GM21717 (cell line): ENCODE results near the gene THSD4.

Experiments
- ATAC-seq: cut with Tn5 transposase; IDR thresholded peaks from one replicate; pipeline ENCODE4 v1.9.1; 2021; ENCODE audit warnings: mild to moderate bottlenecking, moderate library complexity; ENCODE audit not compliant: unreplicated experiment

THSD4 gene

DNA sequence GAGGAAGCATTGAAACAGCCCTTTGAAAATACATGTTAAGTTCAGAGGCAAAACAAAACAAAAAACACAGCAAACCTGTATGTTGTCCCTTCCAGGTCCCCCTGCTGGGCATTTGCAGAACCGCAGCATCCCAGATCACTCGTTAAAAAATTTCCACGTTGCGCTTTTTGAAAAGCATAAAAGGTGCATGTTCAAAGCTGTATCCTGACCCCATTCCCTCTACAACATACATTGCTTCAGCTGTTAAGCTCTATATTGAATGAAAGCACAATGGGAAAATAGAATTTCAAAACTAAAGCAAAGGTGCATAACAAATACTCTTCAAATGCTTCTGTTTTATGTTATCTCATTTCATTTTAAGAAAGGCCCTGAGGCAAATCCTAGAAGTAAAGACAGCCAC lies 328.3 kb downstream of the THSD4 start:
- ATAC-seq: no peak

GRCh38 chr15:71444032-71444810 lies 328.9 kb downstream of the THSD4 start:
- no peak for ATAC-seq

DNA sequence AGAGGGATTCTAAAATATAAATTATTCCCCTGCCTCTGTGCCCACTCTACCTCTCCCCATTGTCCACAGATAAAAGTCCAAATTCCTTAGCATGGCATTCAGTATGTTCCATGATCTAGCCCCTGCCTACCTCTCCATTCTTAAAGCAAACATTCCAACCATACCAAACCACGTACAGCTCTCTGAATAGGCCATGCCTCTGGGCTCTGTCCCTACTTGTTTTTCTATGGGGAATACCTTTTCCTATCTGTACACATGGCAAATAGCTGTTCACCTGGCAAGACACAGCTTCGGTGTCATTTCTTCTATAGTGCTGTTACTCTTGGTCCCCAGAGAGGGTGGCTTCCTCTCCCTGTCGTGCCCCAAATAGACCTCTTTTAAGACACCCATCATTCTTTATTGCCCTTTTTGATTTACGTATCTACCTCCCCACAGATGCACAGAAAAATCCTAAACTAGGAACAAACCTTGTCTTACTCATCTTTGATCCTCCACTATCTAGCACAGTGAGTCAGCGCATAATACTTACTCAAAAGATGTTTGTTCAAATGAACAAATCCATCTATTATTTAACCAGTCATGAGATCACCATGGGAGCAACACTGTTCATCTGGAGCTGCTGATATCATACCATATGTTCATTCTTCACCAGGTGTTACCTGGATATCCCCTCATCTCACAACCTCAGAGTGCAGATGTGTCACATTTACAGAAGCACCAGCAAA lies 329.8 kb downstream of the THSD4 start:
- no peak for ATAC-seq

GRCh38 chr15:71447328-71448250 lies 332.3 kb downstream of the THSD4 start:
- no peak for ATAC-seq

DNA sequence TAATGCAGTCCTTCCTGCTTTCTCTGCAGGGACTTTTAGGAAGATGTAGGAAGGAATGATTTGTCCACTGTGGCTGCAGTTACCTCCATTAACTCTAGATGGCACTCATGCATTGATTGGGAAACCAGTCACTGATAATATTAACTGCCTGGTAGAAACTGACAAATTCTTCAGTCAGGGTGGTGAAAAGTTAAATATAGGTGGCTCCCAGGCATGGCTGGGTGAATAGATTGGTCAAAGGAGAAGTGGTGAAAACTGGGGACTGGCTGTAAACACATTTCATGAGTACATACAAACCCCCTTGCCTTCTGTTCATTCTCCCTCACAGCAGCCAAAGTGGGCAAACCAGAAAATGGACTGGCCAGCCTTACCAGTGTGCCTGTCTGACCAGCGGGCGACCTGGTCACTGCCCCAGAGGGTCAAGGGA lies 333.4 kb downstream of the THSD4 start:
- no peak for ATAC-seq

DNA sequence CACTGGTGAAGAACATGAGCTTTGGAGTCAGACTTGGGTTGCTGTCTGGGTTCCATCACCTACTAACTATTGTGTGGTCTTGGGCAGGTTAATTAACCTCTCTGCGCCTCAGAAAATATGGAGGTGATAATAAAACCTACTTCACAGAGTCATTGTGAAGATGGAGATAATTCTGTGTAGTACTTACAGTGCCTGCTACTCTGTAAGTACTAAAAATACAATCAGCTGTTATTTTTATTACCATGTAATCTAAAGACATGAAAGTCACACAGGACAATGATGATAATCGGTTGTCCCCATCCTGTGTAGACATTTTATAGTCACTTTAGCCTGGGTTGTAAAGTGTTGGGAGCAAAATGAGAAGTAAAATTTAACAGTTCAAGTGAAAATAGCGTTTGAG lies 334.1 kb downstream of the THSD4 start:
- no peak for ATAC-seq

DNA sequence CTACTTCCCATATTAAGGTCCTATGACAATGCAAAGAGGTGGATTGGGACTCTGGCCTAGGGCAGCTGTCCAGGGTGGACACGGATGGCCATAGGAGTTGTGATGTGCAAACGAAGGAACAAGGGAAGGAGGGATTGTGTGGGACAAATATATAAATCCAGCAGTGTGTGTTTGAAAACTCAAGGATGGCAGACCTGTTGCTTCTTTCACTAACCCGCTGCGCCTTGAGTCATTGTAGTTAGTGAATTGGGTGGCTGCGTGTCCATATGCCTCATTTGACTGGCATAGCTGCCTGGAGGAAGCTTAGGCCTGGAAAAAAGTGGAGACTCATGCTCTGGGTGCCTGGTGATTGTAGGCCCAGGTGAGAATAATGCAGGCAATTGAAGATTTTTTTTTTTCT lies 334.7 kb downstream of the THSD4 start:
- ATAC-seq: no peak

DNA sequence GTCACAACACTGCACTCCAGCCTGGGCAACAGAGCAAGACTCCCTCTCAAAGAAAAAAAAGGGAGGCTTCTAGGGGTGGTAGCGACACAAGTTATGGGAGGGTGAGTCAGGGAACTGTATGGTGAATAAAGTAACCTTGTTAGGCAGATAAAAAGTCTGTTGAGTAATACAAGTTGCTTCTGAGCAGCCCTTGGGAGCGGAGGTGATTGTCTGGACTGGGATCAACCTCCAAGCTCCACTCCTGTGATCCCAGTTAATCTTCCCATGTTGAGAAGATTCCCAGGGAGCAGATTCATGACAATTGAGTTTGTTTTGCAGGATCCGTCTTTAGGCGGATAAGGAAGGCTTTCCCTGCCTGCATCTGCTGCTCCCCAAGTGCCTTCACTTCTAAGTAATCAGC lies 335.9 kb downstream of the THSD4 start:
- no peak for ATAC-seq

DNA sequence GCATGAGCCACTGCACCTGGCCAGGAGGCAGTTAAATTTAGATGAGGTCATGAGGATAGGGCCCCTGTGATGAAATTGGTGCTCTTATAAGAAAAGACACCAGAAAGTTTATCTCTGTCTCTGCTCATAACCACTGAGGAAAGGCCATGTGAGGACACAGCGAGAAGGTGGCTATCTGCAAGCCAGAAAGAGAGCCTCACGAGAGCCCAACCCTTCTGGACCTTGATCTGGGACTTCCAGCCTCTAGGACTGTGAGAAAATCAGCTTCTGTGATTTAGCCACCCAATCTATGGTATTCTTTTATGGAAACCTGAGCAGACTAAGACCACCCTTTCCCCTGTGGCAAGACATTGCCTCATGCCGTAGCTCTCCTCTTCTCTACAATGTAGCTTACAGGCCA lies 337.6 kb downstream of the THSD4 start:
- no peak for ATAC-seq

GRCh38 chr15:71454462-71454996 lies 339.3 kb downstream of the THSD4 start:
- ATAC-seq: no peak

GRCh38 chr15:71455107-71455506 lies 339.8 kb downstream of the THSD4 start:
- ATAC-seq: no peak

DNA sequence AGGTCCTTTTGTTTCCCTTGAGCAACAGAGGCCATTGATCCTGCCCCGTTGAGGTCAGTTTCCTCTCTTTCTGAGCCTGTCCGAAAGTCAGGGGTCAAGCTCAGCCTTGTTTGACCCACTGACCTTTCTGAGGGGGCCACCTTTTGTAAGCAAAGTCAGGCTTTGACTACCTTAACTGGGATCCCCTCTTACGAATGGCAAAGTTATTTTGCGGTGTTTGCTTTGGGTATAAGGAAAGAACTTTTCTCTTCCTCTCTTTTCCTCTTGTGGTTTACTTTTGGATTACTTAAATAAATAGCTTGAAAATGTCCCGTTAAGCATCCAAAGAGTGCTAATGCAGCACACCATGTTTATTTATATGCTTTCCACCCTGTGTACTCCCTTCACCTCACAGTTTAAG lies 340.6 kb downstream of the THSD4 start:
- ATAC-seq: no peak

DNA sequence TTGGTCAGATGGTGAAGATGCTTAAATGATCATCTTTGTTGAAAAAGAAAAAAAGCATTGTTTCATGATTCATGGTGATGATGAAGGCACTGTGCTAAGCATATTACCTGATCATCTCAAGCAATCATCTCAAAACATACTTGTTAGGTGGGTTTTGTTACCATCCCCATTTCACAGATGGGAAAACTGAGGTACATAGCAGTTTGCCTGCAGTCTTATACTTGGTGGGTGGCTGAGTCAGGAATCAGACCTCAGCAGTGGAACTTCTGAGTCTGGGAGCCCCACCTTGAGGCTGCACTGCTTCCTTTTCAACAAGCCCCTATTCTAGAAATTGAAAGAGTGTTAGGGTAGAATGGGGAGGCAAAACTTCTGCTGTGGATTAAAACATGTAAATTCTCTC lies 341.1 kb downstream of the THSD4 start:
- ATAC-seq: no peak

- ATAC-seq: no peak
These were observed 341.5 kb downstream of the THSD4 start for GRCh38 chr15:71456811-71457210.

DNA sequence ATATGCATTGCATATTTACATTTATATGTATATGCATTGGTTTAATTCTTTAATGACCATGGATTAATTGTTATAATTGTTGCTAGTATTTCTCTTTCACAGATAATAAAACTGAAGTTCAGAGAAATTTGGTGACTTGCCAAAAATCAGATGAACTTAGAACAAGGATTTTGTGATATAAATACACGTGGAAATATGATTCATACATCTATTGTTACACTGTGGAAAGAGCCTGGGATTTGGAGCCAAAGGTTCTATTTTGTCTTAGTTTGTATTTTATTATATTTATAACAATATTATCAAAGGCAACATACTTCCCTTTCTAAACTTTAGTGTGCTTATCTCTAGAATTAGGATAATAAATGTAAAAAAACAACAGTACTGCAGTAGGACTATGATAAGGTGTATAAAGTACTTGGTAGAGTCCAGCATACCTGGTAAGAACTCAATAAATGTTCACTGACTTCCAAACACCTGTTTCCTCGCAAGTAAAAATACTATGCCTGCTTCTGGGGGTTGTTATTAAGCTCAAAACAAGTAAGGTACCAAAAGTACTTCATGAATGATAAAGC lies 342.9 kb downstream of the THSD4 start:
- ATAC-seq: no peak

DNA sequence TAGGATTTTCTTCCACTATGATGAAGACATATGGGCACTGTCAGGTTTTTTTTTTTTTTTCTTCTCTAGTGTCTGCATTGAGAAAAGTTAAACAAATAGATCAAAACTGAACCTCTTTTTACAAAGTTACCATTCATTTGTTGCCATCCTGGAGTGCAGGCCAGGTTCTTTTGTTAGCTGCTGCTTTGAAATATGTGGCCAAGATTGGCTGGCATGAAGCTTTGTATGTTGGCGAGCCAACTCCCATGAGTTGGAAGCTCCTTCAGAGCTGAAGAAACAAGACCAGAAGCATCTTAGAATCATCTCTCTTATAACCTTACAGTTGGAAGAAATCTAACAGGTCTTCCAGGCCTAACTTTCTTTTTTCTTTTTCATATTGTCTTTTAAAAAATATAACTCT lies 346.5 kb downstream of the THSD4 start:
- no peak for ATAC-seq

- no peak for ATAC-seq
These were observed 347.4 kb downstream of the THSD4 start for GRCh38 chr15:71462638-71463037.

DNA sequence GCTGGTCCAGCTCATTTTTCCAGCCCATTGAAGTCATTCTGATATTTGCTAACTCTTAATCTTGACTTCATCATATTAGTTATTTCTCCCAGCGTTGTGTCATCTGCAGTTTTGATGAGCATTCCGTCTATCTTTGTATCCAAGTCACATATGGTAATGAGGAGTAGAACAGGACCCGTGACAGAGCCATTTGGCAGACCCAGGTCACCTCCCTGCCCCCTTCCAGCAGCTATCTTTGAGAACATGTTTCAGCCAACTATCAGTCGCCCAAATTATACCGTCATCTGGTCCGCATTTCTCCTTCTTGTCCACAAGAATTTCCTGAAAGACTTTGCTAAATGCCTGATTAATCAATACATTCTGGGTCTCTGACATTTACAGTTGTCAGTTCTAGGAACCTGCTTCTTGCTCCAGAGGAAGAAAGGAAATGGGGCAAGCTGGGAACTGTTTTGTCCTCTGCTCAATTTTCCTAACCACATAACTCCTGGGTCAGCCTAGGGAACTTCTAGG lies 347.9 kb downstream of the THSD4 start:
- no peak for ATAC-seq

- ATAC-seq: no peak
These were observed 350.1 kb downstream of the THSD4 start for GRCh38 chr15:71465131-71465955.

- ATAC-seq: no peak
These were observed 353.4 kb downstream of the THSD4 start for GRCh38 chr15:71468715-71469114.
